ENCODE data around the gene AHCYL2. TPM values are rescaled to one million over a fixed set of nuclear protein-coding genes. Genes with fewer than 3 reads are reported as not detected.

The AHCYL2 gene
- total RNA-seq, 4 donors from 2014 or later, result 83.2 to 149 (median 101) TPM

DNA sequence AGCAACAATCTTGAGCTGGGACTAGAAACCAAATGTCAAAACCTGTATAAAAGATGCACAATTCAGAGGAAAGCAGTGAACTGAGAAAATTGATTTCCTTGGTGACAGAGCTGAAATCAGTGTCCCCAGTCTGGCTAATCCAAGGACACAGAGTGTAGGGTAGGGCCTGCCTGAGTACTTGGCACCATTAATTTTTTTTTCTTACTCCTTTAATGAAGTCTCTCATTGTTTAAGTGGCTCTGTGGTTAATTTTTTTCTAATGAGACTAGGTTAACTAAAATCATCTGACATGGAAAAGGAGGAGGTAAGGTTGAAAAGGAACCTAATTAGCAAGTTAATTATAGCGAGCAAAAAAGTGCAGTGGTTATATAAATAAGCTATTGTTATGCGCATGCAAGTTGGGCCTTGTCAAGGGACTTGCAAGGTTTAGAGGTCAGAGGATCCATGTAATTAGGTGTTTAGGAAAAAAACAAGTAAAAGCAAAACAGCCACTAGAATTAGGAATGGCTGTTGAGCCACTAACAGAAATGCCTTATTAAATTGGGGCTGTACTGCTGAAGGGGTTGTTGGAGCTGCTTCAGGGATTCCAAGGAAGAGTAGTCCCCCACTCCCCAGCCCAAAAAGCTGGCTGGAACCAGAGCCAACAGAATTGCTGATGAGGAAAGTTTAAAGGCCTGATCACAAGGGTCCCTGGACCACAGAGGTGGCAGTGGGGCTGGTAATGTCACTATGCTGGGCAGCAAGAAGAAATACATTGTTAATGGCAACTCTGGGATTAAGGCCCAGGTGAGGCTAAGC is 150.5 kb downstream of the AHCYL2 start:
- intact Hi-C loops (cut with DNase I), result loop anchor here (10.0 kb wide), 1 partner anchor 49 kb away; no protein-coding TSS in a partner anchor
- TF ChIP-seq, protein P1, sequence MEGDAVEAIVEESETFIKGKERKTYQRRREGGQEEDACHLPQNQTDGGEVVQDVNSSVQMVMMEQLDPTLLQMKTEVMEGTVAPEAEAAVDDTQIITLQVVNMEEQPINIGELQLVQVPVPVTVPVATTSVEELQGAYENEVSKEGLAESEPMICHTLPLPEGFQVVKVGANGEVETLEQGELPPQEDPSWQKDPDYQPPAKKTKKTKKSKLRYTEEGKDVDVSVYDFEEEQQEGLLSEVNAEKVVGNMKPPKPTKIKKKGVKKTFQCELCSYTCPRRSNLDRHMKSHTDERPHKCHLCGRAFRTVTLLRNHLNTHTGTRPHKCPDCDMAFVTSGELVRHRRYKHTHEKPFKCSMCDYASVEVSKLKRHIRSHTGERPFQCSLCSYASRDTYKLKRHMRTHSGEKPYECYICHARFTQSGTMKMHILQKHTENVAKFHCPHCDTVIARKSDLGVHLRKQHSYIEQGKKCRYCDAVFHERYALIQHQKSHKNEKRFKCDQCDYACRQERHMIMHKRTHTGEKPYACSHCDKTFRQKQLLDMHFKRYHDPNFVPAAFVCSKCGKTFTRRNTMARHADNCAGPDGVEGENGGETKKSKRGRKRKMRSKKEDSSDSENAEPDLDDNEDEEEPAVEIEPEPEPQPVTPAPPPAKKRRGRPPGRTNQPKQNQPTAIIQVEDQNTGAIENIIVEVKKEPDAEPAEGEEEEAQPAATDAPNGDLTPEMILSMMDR (IDR thresholded peaks at IDR 0.05), result no peak
- TF ChIP-seq POLR2A (IDR thresholded peaks at IDR 0.05), result no peak
- no peak overlapping the region for H3K27ac ChIP-seq
- no peak overlapping the region for H3K4me3 ChIP-seq (replicated peaks in 1 of 3)
- no peaks in the 10 kb centered on the region for H3K27me3 ChIP-seq
- no peaks in the 10 kb centered on the region for H3K36me3 ChIP-seq
- no peaks in the 10 kb centered on the region for H3K9me3 ChIP-seq
- DNase-seq, result no peak
- peaks cover 9 to 10% of the 10 kb centered on the region in 2 donors for H3K4me1 ChIP-seq
- WGBS, 2 donors, result 91 to 98% methylated on average over 2 of the region's 2 CpGs

DNA sequence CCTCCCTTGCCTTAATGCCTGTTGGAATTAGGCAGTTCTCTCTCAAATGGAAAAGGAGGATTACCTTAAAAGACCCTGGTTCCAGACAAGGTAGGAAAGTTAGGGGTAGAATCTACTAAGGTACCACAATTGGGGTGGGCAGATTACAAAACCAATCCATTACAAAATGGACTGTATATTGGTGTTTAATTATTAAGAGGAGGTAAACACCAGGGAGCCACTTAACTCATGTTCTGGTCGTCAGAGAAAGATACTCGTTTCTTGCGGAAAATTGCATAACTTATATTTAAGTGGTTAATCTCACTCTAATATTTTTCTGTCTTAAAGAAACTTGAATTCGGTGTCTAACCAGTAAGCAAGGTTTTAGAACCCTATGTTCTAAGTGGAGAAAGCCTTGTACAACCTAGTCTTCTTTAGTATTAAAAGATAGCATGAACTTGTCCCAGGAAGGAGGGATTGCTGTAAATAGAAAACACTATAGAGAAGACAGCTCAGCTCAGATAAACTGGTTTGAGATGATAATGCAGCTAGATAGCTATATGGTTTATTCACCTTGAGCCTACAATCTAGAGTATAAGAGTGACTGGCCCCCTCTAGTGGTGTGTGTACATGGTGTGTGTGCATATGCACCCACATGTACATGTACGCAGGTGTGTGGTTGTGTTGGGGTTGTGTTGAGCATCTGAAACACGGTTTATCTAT is 151.4 kb downstream of the AHCYL2 start:
- intact Hi-C loops (cut with DNase I), result loop anchor here (10.0 kb wide), 1 partner anchor 49 kb away; no protein-coding TSS in a partner anchor
- 83 to 85% methylated on average over 6 of the region's 6 CpGs for WGBS, 2 donors

DNA sequence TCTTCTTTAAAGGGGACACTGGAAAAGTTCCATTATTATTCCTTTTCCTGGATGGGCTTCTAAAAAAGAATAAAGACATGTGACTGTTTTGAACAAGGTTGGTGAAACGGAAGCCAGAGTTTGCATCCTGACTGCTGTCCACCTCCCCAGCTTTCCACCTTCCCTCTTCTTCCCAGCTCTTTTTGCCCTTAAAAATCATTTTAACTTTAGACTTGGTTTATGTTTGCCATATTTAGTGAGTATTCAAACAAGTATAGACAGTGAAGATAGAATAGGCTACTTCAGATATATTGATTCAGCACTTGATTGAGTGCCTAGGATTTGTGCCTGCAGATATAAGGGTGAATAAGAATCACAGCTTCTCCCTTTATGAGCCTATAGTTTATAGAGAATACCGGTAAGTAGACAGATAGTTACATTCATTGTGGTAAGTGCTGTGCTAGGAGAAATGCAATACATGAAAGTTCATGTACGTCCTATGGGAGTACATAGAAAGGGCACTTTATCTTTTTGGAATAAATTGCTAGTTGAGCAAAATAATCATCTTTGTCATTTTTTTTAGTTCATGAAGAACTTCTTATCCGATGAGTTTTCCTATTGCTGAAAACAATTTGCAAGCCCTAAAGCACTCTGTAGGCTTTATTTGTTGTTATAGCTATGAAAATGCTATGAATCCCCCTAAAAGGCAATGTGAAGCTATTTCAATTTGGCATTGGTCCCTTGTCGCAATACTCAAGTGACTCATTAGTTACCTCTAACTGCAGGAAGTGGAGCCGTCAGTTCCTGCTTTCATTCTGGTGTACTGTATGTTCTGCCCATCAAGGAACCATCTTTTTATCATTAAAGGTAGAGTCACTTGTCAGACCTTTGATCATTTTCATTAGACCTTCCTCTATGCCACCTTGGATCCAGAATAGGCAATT is 152.2 kb downstream of the AHCYL2 start:
- H3K27me3 ChIP-seq, result no peaks in the 10 kb centered on the region
- WGBS, 2 donors, result 81 to 82% methylated on average over 6 of the region's 6 CpGs
- peaks cover 0 to 4% of the 10 kb centered on the region in 2 donors for H3K4me1 ChIP-seq
- H3K36me3 ChIP-seq, result no peaks in the 10 kb centered on the region
- no peak for TF ChIP-seq POLR2A (IDR thresholded peaks at IDR 0.05)
- TF ChIP-seq, protein P1 (IDR thresholded peaks at IDR 0.05), result peak in 1 of 6 experiments; percentile 2
- intact Hi-C loops (cut with DNase I), result loop anchor here (10.0 kb wide), 1 partner anchor 48 kb away; no protein-coding TSS in a partner anchor
- no peak overlapping the region for H3K27ac ChIP-seq
- no peak overlapping the region for H3K4me3 ChIP-seq (replicated peaks in 1 of 3)
- DNase-seq, result no peak
- H3K9me3 ChIP-seq, result no peaks in the 10 kb centered on the region

More for the DNA sequence above, 151.4 kb downstream of the AHCYL2 start:
- Histone ChIP-seq H3K4me1 (peaks cover under 1 to 4% of the 10 kb centered on the region in 2 donors), H3K36me3 (no peaks in the 10 kb centered on the region), H3K4me3 (replicated peaks in 1 of 3) (no peak overlapping the region), H3K27me3 (no peaks in the 10 kb centered on the region), H3K27ac (no peak overlapping the region), H3K9me3 (no peaks in the 10 kb centered on the region)
- no peak for TF ChIP-seq POLR2A (IDR thresholded peaks at IDR 0.05)
- TF ChIP-seq, protein P1 (IDR thresholded peaks at IDR 0.05), result peak in 4 of 6 experiments; percentile 19 to 44 (median 26)
- peak in 1 of 2 donors; percentile 16 for DNase-seq

DNA sequence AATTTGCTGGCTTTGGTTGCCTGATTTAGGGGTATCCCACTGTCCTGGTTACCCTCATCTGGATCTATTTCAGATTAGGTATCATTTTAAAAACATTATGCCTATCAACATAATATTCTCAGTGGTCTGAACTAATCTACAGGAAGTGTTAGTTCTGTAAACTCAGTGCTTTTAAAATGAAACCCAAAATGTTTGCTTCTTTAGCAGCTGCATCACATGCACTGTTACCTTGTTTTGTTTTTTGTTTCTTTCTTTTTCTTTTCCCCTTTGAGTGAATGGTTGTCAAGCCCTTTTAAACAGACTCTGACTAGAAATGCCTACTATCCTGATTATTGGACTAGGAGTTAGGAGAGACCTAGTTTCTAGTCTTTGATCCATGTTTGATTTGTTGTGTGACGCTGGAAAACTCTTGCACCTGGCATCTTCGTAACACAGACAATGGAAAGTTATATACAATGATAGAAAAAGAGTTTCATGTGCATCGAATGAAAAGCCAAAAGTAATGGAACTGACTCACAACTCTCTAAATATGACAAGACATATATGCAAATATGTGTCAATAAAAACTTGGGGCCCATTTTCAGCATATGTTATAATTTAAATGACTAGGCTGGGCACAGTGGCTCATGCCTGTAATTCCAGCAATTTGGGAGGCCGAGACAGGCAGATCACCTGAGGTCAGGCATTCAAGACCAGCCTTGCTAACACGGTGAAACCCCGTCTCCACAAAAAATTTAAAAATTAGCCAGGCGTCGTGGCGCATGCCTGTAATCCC is 157.1 kb downstream of the AHCYL2 start:
- no peaks in the 10 kb centered on the region for H3K27me3 ChIP-seq
- peaks cover 0 to 4% of the 10 kb centered on the region in 2 donors for H3K4me1 ChIP-seq
- intact Hi-C loops (cut with DNase I), result no loop called here
- TF ChIP-seq, protein P1 (IDR thresholded peaks at IDR 0.05), result no peak
- no peak for TF ChIP-seq POLR2A (IDR thresholded peaks at IDR 0.05)
- no peak overlapping the region for H3K27ac ChIP-seq
- peaks cover 0 to 3% of the 10 kb centered on the region in 2 donors for H3K36me3 ChIP-seq
- H3K4me3 ChIP-seq (replicated peaks in 1 of 3), result no peak overlapping the region
- H3K9me3 ChIP-seq, result no peaks in the 10 kb centered on the region
- whole genome bisulfite sequencing, 2 donors, result 97 to 98% methylated on average over 9 of the region's 9 CpGs
- DNase-seq, result no peak
